Activated CD8-positive, alpha-beta T cell treated with anti-CD3 and anti-CD28 coated beads for 36 hours (primary cell): Measurements from ENCODE around the gene ZNF343. TPM values are rescaled to one million over a fixed set of nuclear protein-coding genes. Genes with fewer than 3 reads are reported as not detected.

Source experiments
- ATAC-seq: fragments of 200-7000 bp; cut with Tn5 transposase; one replicate; pipeline ENCODE4 v1.10.0; 2021; ENCODE audit warnings: mild to moderate bottlenecking, moderate library complexity
- CTCF ChIA-PET: fragments of 350-600 bp; sonication (Branson Sonifier 250); formaldehyde crosslinking; loops from one replicate; lab custom pipeline; 2021; ENCODE audit warnings: antibody characterized with exemption; lab: Charles Lee
- POLR2A ChIA-PET: fragments of 350-600 bp; sonication (Branson Sonifier 250); formaldehyde crosslinking; loops from one replicate; lab custom pipeline; 2021; ENCODE audit warnings: antibody characterized with exemption; lab: Charles Lee
- DNase-seq: peaks from one replicate; pipeline ENCODE4 v3.0.0-alpha.2; 2020
- H3K27ac Mint-ChIP-seq: one replicate; pipeline ENCODE4 v1.8.0; 2021; ENCODE audit warnings: mild to moderate bottlenecking, mixed read lengths
- H3K27me3 Mint-ChIP-seq: one replicate; pipeline ENCODE4 v1.8.0; 2021; ENCODE audit warnings: mixed read lengths
- H3K36me3 Mint-ChIP-seq: one replicate; pipeline ENCODE4 v1.8.0; 2021; ENCODE audit warnings: low read depth, mixed read lengths
- H3K4me1 Mint-ChIP-seq: one replicate; pipeline ENCODE4 v1.8.0; 2021; ENCODE audit warnings: low read depth, mixed read lengths
- H3K4me3 Mint-ChIP-seq: one replicate; pipeline ENCODE4 v1.8.0; 2021; ENCODE audit warnings: mild to moderate bottlenecking, moderate library complexity, mixed read lengths
- H3K9me3 Mint-ChIP-seq: one replicate; pipeline ENCODE4 v1.8.0; 2021; ENCODE audit warnings: mixed read lengths
- CTCF ChIP-seq: fragments of 200-600 bp; IDR thresholded peaks from one replicate; pipeline ENCODE4 v1.8.0; 2022; ENCODE audit warnings: antibody characterized with exemption, mild to moderate bottlenecking
- intact Hi-C: fragments of 100-400 bp; cut with micrococcal nuclease; formaldehyde crosslinking; loops from one replicate; pipeline ENCODE4 v1.10.0; 2022
- total RNA-seq, 2 experiments: library from RNA; stranded (reverse); gene quantifications; one replicate each; pipeline ENCODE4 v1.2.3, GENCODE V29; 2021

Gene ZNF343
- total RNA-seq, 2 experiments from 2014 or later = 8.5 to 9.5 TPM

- no peak overlapping the region for H3K27ac Mint-ChIP-seq
- no peaks in the 10 kb centered on the region for H3K9me3 Mint-ChIP-seq
- intact Hi-C loops = no loop called here
- peak; percentile 38 for DNase-seq
- ChIA-PET POLR2A (no interaction called here), CTCF (interaction anchor here (5.0 kb wide), 1 partner anchor 62 kb away, joined by 64 read pairs; no protein-coding TSS in a partner anchor)
- no peaks in the 10 kb centered on the region for H3K27me3 Mint-ChIP-seq
- peaks cover 16% of the 10 kb centered on the region for H3K4me1 Mint-ChIP-seq
- TF ChIP-seq CTCF = no peak
- ATAC-seq = no peak
- no peak overlapping the region for H3K4me3 Mint-ChIP-seq
- no peaks in the 10 kb centered on the region for H3K36me3 Mint-ChIP-seq
Observed at GRCh38 chr20:2449386-2449785, 59.3 kb downstream of the ZNF343 start.

- no peak for TF ChIP-seq CTCF
- no peaks in the 10 kb centered on the region for H3K27me3 Mint-ChIP-seq
- ATAC-seq (no peak), DNase-seq (no peak)
- no peak overlapping the region for H3K27ac Mint-ChIP-seq
- peaks cover 12% of the 10 kb centered on the region for H3K4me1 Mint-ChIP-seq
- intact Hi-C loops = no loop called here
- no peaks in the 10 kb centered on the region for H3K9me3 Mint-ChIP-seq
- CTCF ChIA-PET = interaction anchor here (0.9 to 1.9 kb wide), 4 partner anchors 9 to 60 kb away, joined by 3 to 8 read pairs (median 6); no protein-coding TSS in a partner anchor
- POLR2A ChIA-PET = no interaction called here
- no peak overlapping the region for H3K4me3 Mint-ChIP-seq
- no peaks in the 10 kb centered on the region for H3K36me3 Mint-ChIP-seq
Observed at GRCh38 chr20:2446845-2447244, 61.9 kb downstream of the ZNF343 start.

Other genes starting within 250 kb of the ZNF343 start
- not detected for gene TGM3, start 212.9 kb downstream of the ZNF343 start, total RNA-seq
- gene TGM6, start 128.0 kb downstream of the ZNF343 start, total RNA-seq = not detected
- 100 to 1,000 TPM; 469 to 479 TPM for gene SNRPB, start 38.1 kb downstream of the ZNF343 start, total RNA-seq
- gene TMC2, start 27.7 kb upstream of the ZNF343 start, total RNA-seq = not detected
- gene NOP56, start 143.7 kb upstream of the ZNF343 start, total RNA-seq = 100 to 1,000 TPM; 587 to 596 TPM
- 100 to 1,000 TPM; 109 to 114 TPM for gene IDH3B, start 155.3 kb upstream of the ZNF343 start, total RNA-seq
- gene EBF4, start 183.9 kb upstream of the ZNF343 start, total RNA-seq = 1 to 10 TPM; 1.1 to 1.2 TPM